ENCODE results near the gene FOXP4. TPM values are rescaled to one million over a fixed set of nuclear protein-coding genes. Genes with fewer than 3 reads are reported as not detected.

Gene FOXP4
- polyA plus RNA-seq, 1 of the 3 experiments (the other 2 are of a cell fraction): 7.3 TPM

GRCh38 chr6:41528409-41528963, 17.7 kb upstream of the FOXP4 start:
- Histone ChIP-seq H3F3A (replicated peaks; ENCODE audit: insufficient read depth) (peaks cover 4% of the 10 kb centered on the region), H3K4me1 (ENCODE audit: control insufficient read depth in 1 of 2, insufficient read depth in 2 of 2, low read depth in 1 of 2, low read length in 1 of 2) (peaks cover 15 to 31% of the 10 kb centered on the region in 2 experiments), H3K36me3 (replicated peaks in 1 of 2; ENCODE audit: control insufficient read depth in 1 of 2, insufficient read depth in 2 of 2, low read length in 1 of 2) (no peaks in the 10 kb centered on the region), H3K4me2 (no peak overlapping the region), H4K20me1 (ENCODE audit: insufficient read depth) (no peaks in the 10 kb centered on the region), H2AFZ (ENCODE audit: low read depth) (no peak overlapping the region), H3K4me3 (ENCODE audit: low read depth in 2 of 2, low read length in 1 of 2) (no peak overlapping the region), H3K79me2 (ENCODE audit: insufficient read depth) (no peaks in the 10 kb centered on the region), H3K9ac (no peak overlapping the region), H3K9me3 (no peaks in the 10 kb centered on the region), H3K27me3 (ENCODE audit: insufficient read depth) (no peaks in the 10 kb centered on the region), H3K9me2 (no peaks in the 10 kb centered on the region), H3K27ac (ENCODE audit: low read depth in 2 of 2, low read length in 1 of 2) (no peak overlapping the region)
- ChIA-PET CTCF (interaction anchor here (0.7 to 1.9 kb wide), 3 partner anchors 10 to 75 kb away, joined by 3 to 4 read pairs (median 3); no protein-coding TSS in a partner anchor), POLR2A (no interaction called here)
- no peak for TF ChIP-seq MEF2A (IDR thresholded peaks at IDR 0.05; ENCODE audit: borderline replicate concordance, low read depth)
- TF ChIP-seq EZH2phosphoT487 (IDR thresholded peaks at IDR 0.05; ENCODE audit: borderline replicate concordance, low read depth): no peak
- no peak for TF ChIP-seq POLR2AphosphoS5 (IDR thresholded peaks at IDR 0.05; ENCODE audit: low read depth, low read length)
- TF ChIP-seq TEAD4 (IDR thresholded peaks at IDR 0.05; ENCODE audit: borderline replicate concordance, insufficient read depth): no peak
- no peak for TF ChIP-seq FOSL2 (IDR thresholded peaks at IDR 0.05; ENCODE audit: borderline replicate concordance, low read depth)
- TF ChIP-seq TAF1 (IDR thresholded peaks at IDR 0.05; ENCODE audit: borderline replicate concordance, low read depth, low read length): no peak
- no peak for TF ChIP-seq EP300 (IDR thresholded peaks at IDR 0.05; ENCODE audit: borderline replicate concordance in 1 of 2, low read depth in 1 of 2, low read length in 1 of 2)
- no peak for TF ChIP-seq USF2 (IDR thresholded peaks at IDR 0.05; ENCODE audit: borderline replicate concordance, low read depth, low read length)
- 95% methylated on average over 11 of the region's 11 CpGs for whole genome bisulfite sequencing (ENCODE audit: low lambda C conversion rate)
- no peak for DNase-seq

DNA sequence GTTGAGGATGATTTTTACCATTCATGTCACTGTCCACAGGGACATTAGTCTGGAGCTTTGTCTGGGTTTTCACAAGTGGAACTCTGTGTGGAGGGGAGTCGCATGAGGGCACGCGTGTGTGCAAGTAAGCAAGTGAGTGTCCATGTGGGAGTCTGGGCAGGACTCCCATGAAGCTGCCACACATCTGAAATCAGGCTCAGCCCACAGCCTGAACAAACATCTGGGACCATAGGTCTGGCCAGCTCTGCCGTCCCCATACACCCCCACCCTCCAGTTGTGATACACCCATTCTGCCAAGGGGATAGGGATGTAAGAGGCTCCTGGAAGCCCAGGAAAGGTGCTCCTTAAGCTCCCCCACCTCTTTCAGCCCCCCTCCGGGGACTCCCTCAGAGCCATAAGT, 17.1 kb upstream of the FOXP4 start:
- WGBS (ENCODE audit: low lambda C conversion rate): 100% methylated on average over 2 of the region's 5 CpGs
- H3K27me3 ChIP-seq (ENCODE audit: insufficient read depth): no peaks in the 10 kb centered on the region
- H3K4me2 ChIP-seq: no peak overlapping the region
- peaks cover 15 to 29% of the 10 kb centered on the region in 2 experiments for H3K4me1 ChIP-seq (ENCODE audit: control insufficient read depth in 1 of 2, insufficient read depth in 2 of 2, low read depth in 1 of 2, low read length in 1 of 2)
- CTCF ChIA-PET: interaction anchor here (0.7 to 1.9 kb wide), 2 partner anchors 51 to 74 kb away, joined by 3 to 4 read pairs; no protein-coding TSS in a partner anchor
- no peak for TF ChIP-seq FOSL2 (IDR thresholded peaks at IDR 0.05; ENCODE audit: borderline replicate concordance, low read depth)
- TF ChIP-seq, protein P1, sequence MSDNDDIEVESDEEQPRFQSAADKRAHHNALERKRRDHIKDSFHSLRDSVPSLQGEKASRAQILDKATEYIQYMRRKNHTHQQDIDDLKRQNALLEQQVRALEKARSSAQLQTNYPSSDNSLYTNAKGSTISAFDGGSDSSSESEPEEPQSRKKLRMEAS (IDR thresholded peaks at IDR 0.05; ENCODE audit: low read depth): no peak
- no peak for TF ChIP-seq IRF3 (IDR thresholded peaks at IDR 0.05; ENCODE audit: low read depth, low read length)
- TF ChIP-seq TAF1 (IDR thresholded peaks at IDR 0.05; ENCODE audit: borderline replicate concordance, low read depth, low read length): no peak
- TF ChIP-seq, protein P2, sequence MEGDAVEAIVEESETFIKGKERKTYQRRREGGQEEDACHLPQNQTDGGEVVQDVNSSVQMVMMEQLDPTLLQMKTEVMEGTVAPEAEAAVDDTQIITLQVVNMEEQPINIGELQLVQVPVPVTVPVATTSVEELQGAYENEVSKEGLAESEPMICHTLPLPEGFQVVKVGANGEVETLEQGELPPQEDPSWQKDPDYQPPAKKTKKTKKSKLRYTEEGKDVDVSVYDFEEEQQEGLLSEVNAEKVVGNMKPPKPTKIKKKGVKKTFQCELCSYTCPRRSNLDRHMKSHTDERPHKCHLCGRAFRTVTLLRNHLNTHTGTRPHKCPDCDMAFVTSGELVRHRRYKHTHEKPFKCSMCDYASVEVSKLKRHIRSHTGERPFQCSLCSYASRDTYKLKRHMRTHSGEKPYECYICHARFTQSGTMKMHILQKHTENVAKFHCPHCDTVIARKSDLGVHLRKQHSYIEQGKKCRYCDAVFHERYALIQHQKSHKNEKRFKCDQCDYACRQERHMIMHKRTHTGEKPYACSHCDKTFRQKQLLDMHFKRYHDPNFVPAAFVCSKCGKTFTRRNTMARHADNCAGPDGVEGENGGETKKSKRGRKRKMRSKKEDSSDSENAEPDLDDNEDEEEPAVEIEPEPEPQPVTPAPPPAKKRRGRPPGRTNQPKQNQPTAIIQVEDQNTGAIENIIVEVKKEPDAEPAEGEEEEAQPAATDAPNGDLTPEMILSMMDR (IDR thresholded peaks at IDR 0.05): no peak
- no peak for TF ChIP-seq TEAD4 (IDR thresholded peaks at IDR 0.05; ENCODE audit: borderline replicate concordance, insufficient read depth)
- no peak for TF ChIP-seq RAD21 (IDR thresholded peaks at IDR 0.05; ENCODE audit: low read length)
- TF ChIP-seq USF2 (IDR thresholded peaks at IDR 0.05; ENCODE audit: borderline replicate concordance, low read depth, low read length): no peak
- TF ChIP-seq RXRA (IDR thresholded peaks at IDR 0.05; ENCODE audit: borderline replicate concordance, low read depth): no peak
- no peak for TF ChIP-seq SMC3 (IDR thresholded peaks at IDR 0.05; ENCODE audit: low read depth, low read length)
- TF ChIP-seq NRF1 (IDR thresholded peaks at IDR 0.05; ENCODE audit: low read depth, low read length): no peak
- no peak for TF ChIP-seq POLR2AphosphoS5 (IDR thresholded peaks at IDR 0.05; ENCODE audit: low read depth, low read length)
- TF ChIP-seq PBX3 (IDR thresholded peaks at IDR 0.05): no peak
- no peak for TF ChIP-seq JUND (IDR thresholded peaks at IDR 0.05)
- TF ChIP-seq FOXM1 (IDR thresholded peaks at IDR 0.05; ENCODE audit: low read depth): no peak
- no peak for TF ChIP-seq ELF1 (IDR thresholded peaks at IDR 0.05)
- no peak for TF ChIP-seq GATA2 (CRISPR knock-in tag; IDR thresholded peaks at IDR 0.05)
- H3F3A ChIP-seq (replicated peaks; ENCODE audit: insufficient read depth): peaks cover 4% of the 10 kb centered on the region
- H3K4me3 ChIP-seq (ENCODE audit: low read depth in 2 of 2, low read length in 1 of 2): no peak overlapping the region
- H3K9ac ChIP-seq: no peak overlapping the region
- no peak for DNase-seq
- H2AFZ ChIP-seq (ENCODE audit: low read depth): no peak overlapping the region
- no peak overlapping the region for H3K27ac ChIP-seq (ENCODE audit: low read depth in 2 of 2, low read length in 1 of 2)
- no peaks in the 10 kb centered on the region for H3K79me2 ChIP-seq (ENCODE audit: insufficient read depth)
- no peaks in the 10 kb centered on the region for H3K36me3 ChIP-seq (replicated peaks in 1 of 2; ENCODE audit: control insufficient read depth in 1 of 2, insufficient read depth in 2 of 2, low read length in 1 of 2)
- H4K20me1 ChIP-seq (ENCODE audit: insufficient read depth): no peaks in the 10 kb centered on the region
- H3K9me3 ChIP-seq: no peaks in the 10 kb centered on the region
- no peaks in the 10 kb centered on the region for H3K9me2 ChIP-seq
- POLR2A ChIA-PET: no interaction called here
